ENCODE measurements around the gene ALK.
"Not testable (repeated sequence)": the region's sequence is repeated elsewhere in the genome, so short reads cannot be mapped to it uniquely, and the experiment has no call there.

The ALK gene

GRCh38 chr2:29753671-29754444 is 167.5 kb downstream of the ALK start:
- DNase-seq = no peak

DNA sequence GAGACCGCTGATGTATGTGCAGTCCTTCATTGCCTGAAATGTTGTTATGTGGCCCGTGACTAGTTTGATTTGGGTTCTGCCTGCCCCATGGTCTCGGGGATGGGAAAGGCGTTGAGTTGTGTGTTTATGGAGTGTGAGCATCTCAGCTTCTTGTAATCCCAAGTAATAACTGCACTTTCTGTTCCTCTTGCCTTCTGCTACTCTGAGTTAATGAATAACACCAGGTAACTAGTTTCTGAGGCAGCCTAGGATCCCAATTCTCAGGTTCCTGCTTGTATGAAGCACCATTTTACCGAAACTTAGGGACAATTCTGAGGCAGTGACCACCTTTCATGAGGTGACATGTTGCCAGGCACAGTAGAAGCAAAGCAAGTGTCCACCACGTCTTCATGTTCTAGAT is 170.0 kb downstream of the ALK start:
- DNase-seq = no peak

DNA sequence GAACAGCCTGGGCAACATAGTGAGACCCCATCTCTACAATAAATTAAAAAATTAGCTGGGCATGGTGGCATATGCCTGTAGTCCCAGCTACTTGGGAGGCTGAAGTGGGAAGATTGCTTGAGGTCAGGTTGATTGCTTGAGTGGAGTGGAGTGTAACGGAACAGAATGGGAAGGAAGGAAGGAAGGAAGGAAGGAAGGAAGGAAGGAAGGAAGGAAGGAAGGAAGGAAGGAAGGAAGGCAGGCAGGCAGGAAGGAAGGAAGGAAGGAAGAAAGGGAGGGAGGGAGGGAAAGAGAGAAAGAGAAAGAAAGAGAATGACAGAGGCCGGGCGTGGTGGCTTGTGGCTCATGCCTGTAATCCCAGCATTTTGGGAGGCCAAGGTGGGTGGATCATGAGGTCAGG is 170.9 kb downstream of the ALK start:
- not testable (repeated sequence) for DNase-seq

- no peak for DNase-seq
These were observed 171.5 kb downstream of the ALK start for GRCh38 chr2:29749843-29750242.

- DNase-seq = no peak
These were observed 172.3 kb downstream of the ALK start for GRCh38 chr2:29749041-29749440.

DNA sequence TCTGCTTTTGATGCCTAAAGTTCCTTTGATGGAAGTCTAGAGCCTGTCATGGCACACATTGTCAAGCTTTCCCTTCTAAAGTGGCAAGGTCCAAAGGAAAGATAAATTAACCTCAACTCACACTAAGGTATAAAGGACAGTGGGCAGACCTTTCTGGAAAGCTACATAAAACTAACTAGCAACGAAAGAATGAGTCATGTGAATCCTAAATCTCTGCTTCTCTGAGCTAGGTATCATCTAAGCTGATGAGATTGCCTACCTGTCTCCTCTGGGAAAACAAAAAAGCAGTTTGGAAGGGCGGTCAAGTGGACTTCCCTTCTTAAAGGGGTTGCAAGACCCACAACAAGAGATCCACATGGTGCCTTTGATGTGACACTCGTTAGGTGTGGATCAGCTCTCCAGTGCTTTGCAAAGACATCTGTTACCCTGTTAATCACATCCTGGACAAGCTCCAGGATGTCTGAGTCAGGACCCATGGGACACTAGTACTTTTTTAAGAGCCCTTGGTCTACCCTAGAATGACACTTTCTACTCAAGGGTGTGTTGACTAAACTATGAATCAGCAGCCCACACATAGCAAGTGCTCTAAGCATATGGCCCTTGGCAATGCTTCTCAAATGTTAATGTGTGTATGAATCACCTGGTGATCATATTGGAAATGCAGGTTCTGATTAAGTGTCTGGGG is 173.5 kb downstream of the ALK start:
- no peak for DNase-seq

DNA sequence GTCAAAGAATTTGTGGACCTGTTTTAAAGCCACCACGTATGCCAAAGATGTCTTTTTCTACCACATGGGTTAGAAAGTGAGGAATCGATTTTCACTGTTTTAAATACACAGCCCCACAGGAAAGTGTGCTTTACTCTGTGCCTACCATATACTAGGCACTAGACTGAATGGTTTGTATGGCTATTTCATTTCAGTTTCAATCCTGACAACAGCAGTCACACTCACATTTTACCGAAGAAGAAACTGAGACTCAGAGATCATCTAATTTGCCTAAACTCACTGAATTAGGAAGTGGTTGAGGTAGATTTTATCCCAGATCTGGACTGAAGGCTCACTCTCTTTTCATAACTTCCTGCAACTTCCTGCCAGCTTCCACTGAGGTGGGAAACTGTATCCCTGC is 176.4 kb downstream of the ALK start:
- no peak for DNase-seq

- DNase-seq = no peak
These were observed 177.9 kb downstream of the ALK start for GRCh38 chr2:29743516-29743915.

DNA sequence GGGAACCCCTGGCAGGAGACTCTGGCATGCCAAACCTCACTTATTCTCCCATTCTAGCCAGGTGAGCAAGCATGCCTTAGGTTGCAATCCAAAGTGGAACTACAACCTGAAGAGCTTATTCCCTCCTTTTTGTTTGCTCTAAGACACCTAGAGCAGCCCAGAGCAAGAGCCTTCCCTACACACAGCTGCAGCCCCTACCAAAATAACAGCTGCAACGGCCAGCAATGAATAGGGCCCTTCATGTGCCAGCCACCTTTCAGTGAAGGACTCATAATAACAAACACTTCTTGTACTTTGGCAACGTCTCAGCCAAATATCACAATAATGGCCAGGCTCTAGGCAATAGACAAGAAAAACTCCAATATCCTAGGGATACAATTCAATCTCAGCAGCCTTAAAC is 178.7 kb downstream of the ALK start:
- DNase-seq = no peak

DNA sequence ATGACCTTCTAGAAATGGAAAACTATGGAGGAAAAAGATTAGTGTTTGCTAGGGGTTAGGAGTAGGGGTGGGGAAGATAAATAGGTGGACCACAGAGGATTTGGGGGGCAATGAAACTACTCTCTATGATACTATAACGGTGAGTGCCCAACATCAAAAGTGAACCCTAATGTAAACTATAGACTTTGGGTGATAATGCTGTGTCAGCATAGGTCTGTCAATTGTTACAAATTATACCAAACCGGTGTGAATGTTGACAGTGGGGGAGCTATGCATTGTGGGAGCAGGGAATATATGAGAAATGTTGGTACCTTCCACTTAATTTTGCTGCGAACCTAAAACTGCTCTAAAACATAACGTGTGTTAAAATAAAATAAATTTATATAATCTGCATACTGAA is 180.3 kb downstream of the ALK start:
- DNase-seq = no peak

DNA sequence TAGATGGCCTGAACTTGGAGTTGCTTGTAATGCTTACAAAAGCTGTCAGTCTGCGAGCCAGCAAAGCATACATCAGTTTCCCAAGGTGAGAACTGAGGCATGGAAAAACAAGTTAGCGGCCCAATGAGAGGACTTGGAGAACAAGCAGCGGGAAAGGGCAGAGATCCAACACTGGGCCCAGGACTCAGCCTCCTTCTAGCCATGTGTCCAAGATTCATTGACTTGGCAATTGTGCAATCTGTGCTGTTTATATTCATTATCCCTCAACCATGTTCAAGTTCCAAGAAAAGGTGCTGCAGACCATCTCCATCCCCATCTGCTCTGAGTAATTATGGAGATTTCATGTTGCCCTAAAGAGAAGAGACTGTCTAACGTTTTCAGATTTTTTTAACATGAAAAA is 187.4 kb downstream of the ALK start:
- DNase-seq = no peak

GRCh38 chr2:29733213-29733612 is 188.2 kb downstream of the ALK start:
- no peak for DNase-seq

DNA sequence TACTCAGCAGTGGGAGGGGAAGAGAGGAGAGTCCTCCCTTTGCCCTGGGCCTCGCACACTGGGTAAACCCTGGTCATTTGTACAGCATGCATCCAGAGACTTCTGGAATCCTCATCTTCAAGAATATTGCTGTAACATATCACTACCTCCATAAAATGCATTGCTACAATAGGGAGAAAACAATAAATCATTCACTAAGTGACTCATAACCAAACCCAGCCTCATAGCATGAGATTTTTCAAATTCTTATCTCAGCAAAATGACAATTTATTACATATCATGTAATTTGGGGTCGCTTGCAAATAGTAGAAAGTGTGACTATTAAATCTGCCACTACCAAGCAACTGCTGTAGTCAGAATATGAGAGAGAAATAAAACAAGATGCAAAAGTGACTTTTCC is 189.4 kb downstream of the ALK start:
- DNase-seq = no peak

GRCh38 chr2:29729932-29730331 is 191.5 kb downstream of the ALK start:
- DNase-seq = no peak

DNA sequence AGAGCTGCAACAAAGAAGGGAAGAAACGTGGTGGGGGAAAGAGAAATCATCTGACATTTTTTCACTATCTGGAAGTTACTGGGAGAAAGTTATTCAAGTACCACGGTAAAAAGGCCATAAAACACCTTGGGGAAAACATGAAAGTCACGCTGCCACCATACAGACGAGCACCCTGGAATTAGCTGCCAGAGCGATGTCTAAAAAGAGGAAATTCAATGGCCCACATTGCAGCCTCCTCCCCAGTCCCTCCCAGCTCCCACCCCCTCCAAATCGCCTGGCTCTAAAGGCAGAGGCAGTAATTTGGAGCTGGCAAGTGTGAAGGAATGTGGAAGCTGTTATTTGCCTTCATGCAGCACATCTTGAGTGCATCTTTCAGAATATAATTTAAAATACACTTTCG is 192.0 kb downstream of the ALK start:
- no peak for DNase-seq

DNA sequence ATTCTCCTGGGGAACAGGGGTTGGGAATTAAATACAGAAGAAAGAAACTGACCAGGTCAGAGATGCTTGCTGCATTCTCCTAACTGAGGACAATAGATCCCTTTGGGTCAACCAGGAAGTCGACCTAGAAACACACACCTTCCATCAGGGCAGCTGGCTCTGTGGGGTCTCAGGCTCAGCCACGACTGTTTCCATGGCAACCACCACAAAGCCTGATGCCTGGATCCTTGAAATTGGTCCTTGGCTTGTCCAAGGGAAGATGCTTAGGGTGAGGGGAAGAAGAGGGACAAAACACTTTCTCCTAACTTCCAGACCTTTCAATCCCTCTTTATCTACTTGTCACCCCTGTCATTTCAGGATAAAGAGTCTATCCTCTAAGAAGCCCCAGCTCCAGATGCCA is 194.4 kb downstream of the ALK start:
- DNase-seq = no peak

DNA sequence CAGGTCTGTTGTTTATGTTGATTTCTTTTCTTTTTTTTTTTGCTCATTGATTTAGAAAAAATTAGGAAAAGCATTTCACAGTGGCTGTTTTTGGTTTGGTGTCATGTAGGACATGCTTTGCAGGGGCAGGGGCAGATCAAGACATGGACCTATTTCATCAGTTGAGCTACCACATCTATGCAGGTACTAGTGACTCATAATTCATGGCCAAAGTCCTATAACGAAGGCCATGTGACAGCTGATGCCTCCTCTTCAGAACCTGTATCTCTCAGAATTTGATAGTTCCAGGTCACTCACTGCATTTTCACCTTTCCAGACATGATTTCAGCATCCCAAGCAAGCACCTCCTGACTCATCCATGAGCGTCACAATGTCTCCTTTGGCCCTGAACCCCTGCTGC is 195.8 kb downstream of the ALK start:
- DNase-seq = no peak

GRCh38 chr2:29724282-29724681 is 197.1 kb downstream of the ALK start:
- DNase-seq = no peak

GRCh38 chr2:29723255-29724001 is 198.0 kb downstream of the ALK start:
- no peak for DNase-seq

GRCh38 chr2:29719639-29720038 is 201.7 kb downstream of the ALK start:
- no peak for DNase-seq

- DNase-seq = no peak
These were observed 203.2 kb downstream of the ALK start for GRCh38 chr2:29718076-29718686.

DNA sequence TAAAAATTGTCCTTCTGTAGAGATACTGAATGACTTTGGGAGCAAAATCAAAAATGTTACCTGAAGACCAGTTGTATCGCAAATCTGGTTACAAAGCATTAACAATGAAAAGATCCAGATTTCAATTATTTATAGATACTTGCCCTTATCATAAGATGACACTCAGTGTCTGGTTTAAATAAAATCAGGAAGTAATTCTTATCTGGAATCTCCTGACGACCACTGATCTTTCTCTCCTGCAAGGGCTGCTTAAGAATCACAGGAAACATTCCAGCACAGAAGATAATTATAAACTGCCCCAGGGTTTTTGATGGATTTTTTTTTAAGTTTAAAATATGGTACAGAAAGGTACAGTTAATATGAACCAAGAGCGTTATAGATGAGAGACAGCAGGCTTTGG is 205.7 kb downstream of the ALK start:
- DNase-seq = no peak

DNA sequence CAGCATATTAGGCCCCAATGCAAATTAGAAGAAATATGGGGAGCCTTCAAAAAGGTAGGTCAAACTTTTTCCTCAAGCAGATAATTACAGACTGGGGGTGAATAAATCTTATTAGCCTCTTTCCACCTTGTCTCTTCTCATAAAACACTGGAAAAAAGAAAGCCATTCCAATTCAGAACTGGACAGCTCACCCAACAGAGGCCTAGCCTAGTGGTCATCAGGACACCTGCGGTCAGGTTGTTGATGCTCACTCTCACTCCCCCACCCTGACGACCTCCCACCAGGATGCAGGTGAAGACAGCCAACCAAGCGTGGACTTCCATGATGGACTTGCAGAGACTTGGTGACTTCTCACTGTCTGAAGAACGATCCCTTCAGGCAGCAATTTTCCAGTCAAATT is 207.1 kb downstream of the ALK start:
- no peak for DNase-seq
